Activated CD4-positive, alpha-beta T cell treated with anti-CD3 and anti-CD28 coated beads for 1 hour (primary cell): ENCODE data around the gene MT3.

Experiments
- DNase-seq: peaks from one replicate; pipeline ENCODE4 v3.0.0-alpha.2; 2020

Gene MT3

GRCh38 chr16:56631832-56632155 is 42.5 kb downstream of the MT3 start:
- DNase-seq: no peak

GRCh38 chr16:56632156-56632847 is 43.0 kb downstream of the MT3 start, which contains the start of gene MT1M:
Gene MT1M (plus strand): TSS chr16:56632659. CDS start chr16:56632732, 73 bp downstream.
- no peak for DNase-seq

- no peak for DNase-seq
Measured at GRCh38 chr16:56632848-56633365, 43.6 kb downstream of the MT3 start.

- DNase-seq: no peak
Measured at GRCh38 chr16:56633535-56633934, 44.2 kb downstream of the MT3 start.

GRCh38 chr16:56634715-56635440 is 45.5 kb downstream of the MT3 start:
- DNase-seq: no peak

GRCh38 chr16:56635441-56635967 is 46.2 kb downstream of the MT3 start:
- DNase-seq: no peak

GRCh38 chr16:56636616-56637413 is 47.5 kb downstream of the MT3 start:
- DNase-seq: no peak

- DNase-seq: no peak
Measured at GRCh38 chr16:56637814-56638750, 48.8 kb downstream of the MT3 start, which contains the start of gene MT1A. Gene MT1A (plus strand): TSS chr16:56638666. CDS start chr16:56638739, 73 bp downstream.

GRCh38 chr16:56639045-56639444 is 49.7 kb downstream of the MT3 start:
- no peak for DNase-seq

GRCh38 chr16:56640076-56640475 is 50.7 kb downstream of the MT3 start:
- no peak for DNase-seq
